Stimulated activated naive CD8-positive, alpha-beta T cell treated with anti-CD3 and anti-CD28 coated beads, Interleukin-15, amount 100 ng/mL, for 72 hours (primary cell): Measurements from ENCODE around the gene SNX1.

Experiments used
- ATAC-seq: fragments of 150-1000 bp; cut with Tn5 transposase; 2 replicates; pipeline ENCODE4 v1.10.0; 2021; ENCODE audit warnings: mild to moderate bottlenecking, moderate library complexity
- DNase-seq, 2 donors: peaks; one replicate each; pipeline ENCODE4 v3.0.0; 2021 to 2022
- H3K27ac Mint-ChIP-seq, 2 donors: one replicate each; pipeline ENCODE4 v1.8.0; 2022; ENCODE audit warnings: mild to moderate bottlenecking in 2 of 2, mixed read lengths in 2 of 2, moderate library complexity in 2 of 2
- H3K27me3 Mint-ChIP-seq: one replicate; pipeline ENCODE4 v1.8.0; 2022; ENCODE audit warnings: mixed read lengths
- H3K4me1 Mint-ChIP-seq: one replicate; pipeline ENCODE4 v1.8.0; 2022; ENCODE audit warnings: mild to moderate bottlenecking, mixed read lengths
- H3K4me3 Mint-ChIP-seq, 2 donors: one replicate each; pipeline ENCODE4 v1.8.0; 2022; ENCODE audit warnings: mild to moderate bottlenecking in 2 of 2, mixed read lengths in 2 of 2, moderate library complexity in 1 of 2
- H3K9me3 Mint-ChIP-seq, 2 donors: one replicate each; pipeline ENCODE4 v1.8.0; 2022; ENCODE audit warnings: mixed read lengths in 2 of 2

Gene SNX1

GRCh38 chr15:64146520-64146884 is 50.7 kb downstream of the SNX1 start:
- peaks cover 24% of the 10 kb centered on the region for H3K4me1 Mint-ChIP-seq
- no peak for DNase-seq
- H3K27me3 Mint-ChIP-seq = peaks cover 8% of the 10 kb centered on the region
- H3K9me3 Mint-ChIP-seq = no peaks in the 10 kb centered on the region
- no peak overlapping the region for H3K4me3 Mint-ChIP-seq
- H3K27ac Mint-ChIP-seq = no peak overlapping the region
- no peak for ATAC-seq

DNA sequence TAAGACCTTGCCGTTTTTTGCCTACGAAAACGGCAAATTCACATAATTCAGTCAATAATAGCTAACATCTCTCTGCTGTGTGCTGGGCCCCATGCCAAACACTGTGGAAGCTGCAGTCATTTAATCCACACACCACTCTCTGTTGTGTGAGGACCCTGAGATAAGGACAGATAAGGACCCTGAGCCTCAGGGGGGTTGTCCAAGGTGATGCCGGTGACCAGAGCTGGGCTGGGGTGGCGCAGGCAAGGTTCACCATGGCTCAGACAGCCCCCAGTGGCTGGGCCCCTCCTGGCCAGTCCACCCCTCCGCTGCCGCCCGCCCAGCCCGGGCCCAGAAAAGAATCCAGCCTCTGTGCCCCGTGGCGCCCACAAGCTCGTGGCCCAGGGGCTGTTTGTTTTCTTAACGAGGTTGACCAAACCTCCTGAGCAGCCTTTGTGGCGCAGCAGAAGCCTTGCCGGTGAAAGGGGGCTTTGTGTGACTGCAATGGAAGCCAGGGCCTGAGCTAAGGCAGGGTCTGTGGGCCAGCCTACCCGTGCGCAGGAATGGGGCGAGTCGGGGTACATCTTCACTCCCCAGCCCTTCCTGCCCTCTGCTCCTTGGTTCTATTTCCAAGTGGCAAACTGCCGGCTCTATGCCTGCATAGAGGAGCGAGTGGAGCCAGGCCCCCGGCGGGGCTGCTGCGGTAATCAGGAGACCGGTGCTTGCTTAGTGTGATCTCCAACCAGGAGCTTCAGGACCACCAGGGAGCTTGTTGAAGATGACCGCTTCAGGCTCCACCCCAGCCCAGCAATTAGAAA is 51.3 kb downstream of the SNX1 start:
- ATAC-seq = no peak
- H3K9me3 Mint-ChIP-seq = no peaks in the 10 kb centered on the region
- H3K4me3 Mint-ChIP-seq = no peak overlapping the region
- DNase-seq = no peak
- peaks cover 21% of the 10 kb centered on the region for H3K4me1 Mint-ChIP-seq
- peaks cover 8% of the 10 kb centered on the region for H3K27me3 Mint-ChIP-seq
- no peak overlapping the region for H3K27ac Mint-ChIP-seq

GRCh38 chr15:64148168-64148567 is 52.4 kb downstream of the SNX1 start:
- DNase-seq (no peak), ATAC-seq (no peak)
- peaks cover 18% of the 10 kb centered on the region for H3K27me3 Mint-ChIP-seq
- H3K27ac Mint-ChIP-seq = no peak overlapping the region
- no peaks in the 10 kb centered on the region for H3K9me3 Mint-ChIP-seq
- no peak overlapping the region for H3K4me3 Mint-ChIP-seq
- peaks cover 30% of the 10 kb centered on the region for H3K4me1 Mint-ChIP-seq

- no peak overlapping the region for H3K4me3 Mint-ChIP-seq
- no peak overlapping the region for H3K27ac Mint-ChIP-seq
- H3K4me1 Mint-ChIP-seq = peaks cover 34% of the 10 kb centered on the region
- H3K27me3 Mint-ChIP-seq = peaks cover 21% of the 10 kb centered on the region
- ATAC-seq (no peak), DNase-seq (no peak)
- H3K9me3 Mint-ChIP-seq = no peaks in the 10 kb centered on the region
These were observed 52.8 kb downstream of the SNX1 start for GRCh38 chr15:64148581-64148980.

DNA sequence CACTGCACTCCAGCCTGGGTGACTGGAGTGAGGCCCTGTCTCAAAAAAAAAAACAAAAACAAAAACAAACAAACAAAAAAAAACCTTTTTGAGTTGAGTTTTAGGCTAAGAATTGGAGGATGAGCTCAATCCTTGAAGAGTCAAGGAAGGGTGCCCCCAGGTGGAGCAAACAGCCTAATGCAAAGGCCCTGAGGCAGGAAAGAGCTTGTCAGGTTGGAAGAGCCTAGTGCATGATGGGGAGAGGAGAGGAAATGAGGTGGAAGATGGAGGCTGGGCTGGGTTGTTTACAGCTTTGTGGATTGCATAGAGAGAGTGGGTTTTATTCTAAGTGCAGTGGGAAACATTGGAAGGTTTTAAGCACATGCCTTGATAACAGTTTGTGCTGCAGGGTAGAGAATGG is 53.6 kb downstream of the SNX1 start:
- H3K27me3 Mint-ChIP-seq = peaks cover 21% of the 10 kb centered on the region
- H3K27ac Mint-ChIP-seq = no peak overlapping the region
- H3K4me1 Mint-ChIP-seq = peaks cover 38% of the 10 kb centered on the region
- peak in 1 of 2 donors; percentile 34 for DNase-seq
- H3K9me3 Mint-ChIP-seq = no peaks in the 10 kb centered on the region
- ATAC-seq = no peak
- H3K4me3 Mint-ChIP-seq = peak overlapping the region; percentile 1 to 7

DNA sequence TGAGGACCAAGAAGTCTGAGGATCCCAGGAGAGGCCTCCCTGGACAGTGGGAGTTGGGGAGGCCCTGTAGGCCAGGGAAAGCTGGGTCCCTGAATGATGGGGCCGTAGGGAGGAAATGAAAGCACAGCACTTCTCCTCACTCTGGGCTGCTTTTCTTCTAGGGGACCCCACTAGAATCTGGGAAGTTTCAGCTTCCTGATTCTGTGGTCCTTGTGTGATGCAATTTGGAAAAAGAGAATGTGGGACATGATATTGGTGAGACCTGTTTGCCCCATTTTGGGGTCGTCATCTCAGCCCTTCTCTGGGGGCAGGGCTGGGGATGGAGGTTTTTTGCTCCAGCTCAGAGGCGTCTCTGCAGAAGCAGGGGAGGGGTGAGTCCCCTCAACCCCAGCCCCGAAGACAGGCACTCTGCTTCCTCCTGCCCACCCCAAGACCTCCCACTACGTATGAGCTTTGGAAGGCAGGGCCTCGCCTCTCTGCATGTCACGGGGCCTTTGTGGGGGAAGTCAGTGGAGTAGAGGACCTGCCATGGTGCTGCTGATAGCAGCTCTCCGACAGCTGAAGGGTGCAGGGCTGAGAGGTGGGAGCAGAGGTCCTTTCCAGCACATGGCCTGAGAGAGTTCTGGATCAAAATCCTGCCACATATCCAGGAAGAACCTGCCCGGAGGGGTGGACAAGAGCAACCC is 54.3 kb downstream of the SNX1 start:
- no peak for ATAC-seq
- Mint-ChIP-seq H3K27me3 (peaks cover 21% of the 10 kb centered on the region), H3K27ac (no peak overlapping the region), H3K9me3 (no peaks in the 10 kb centered on the region), H3K4me3 (peak overlapping the region in 1 of 2 donors; percentile 1), H3K4me1 (peaks cover 38% of the 10 kb centered on the region)
- no peak for DNase-seq

DNA sequence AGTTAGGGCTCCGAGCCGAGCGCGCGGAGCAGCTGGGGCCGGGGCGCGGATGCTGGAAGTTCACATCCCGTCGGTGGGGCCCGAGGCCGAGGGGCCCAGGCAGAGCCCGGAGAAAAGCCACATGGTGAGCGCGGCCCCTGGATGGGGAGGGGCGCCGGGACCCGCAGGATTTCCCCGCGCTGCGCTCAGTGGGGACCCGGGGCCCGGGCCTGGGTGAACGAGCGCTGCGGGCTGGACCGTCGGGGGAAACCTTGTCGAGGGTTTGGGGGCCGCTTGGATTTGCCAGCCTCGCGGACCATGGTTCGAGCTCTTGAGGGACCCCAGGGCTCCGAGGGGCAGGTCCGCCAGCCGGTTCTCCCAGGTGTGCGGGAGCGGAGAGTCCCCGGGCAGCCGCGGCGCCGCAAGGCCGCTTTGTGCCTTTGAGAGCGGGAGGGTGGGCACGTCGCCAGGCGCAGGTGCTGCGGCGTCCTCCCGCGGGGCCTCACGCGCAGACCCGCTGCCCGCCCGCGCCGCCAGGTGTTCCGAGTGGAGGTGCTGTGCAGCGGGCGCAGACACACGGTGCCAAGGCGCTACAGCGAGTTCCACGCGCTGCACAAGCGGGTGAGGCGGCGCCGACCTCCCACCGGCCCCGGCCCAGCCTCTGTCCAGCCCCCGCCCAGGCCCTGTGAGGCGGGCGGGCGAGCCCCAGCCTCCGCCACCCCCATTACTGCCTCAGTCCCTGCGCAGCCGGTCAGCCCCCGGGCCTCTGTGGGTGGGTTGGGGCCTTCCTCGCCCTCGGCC is 56.1 kb downstream of the SNX1 start, which contains the start of gene SNX22:
TSS of gene SNX22 (plus strand) at position 5 of the 780 bp plus-strand sequence. CDS start at position 50, 45 bp downstream.
- peaks cover 21% of the 10 kb centered on the region for H3K27me3 Mint-ChIP-seq
- peak within 1 kb of the TSS in 1 of 2 donors; percentile 57 for H3K27ac Mint-ChIP-seq
- H3K9me3 Mint-ChIP-seq = no peaks in the 10 kb centered on the region
- H3K4me1 Mint-ChIP-seq = peaks cover 38% of the 10 kb centered on the region
- ATAC-seq (peak; percentile 29), DNase-seq (peak in 1 of 2 donors; percentile 47)
- H3K4me3 Mint-ChIP-seq = peak within 1 kb of the TSS; percentile 82 to 83

DNA sequence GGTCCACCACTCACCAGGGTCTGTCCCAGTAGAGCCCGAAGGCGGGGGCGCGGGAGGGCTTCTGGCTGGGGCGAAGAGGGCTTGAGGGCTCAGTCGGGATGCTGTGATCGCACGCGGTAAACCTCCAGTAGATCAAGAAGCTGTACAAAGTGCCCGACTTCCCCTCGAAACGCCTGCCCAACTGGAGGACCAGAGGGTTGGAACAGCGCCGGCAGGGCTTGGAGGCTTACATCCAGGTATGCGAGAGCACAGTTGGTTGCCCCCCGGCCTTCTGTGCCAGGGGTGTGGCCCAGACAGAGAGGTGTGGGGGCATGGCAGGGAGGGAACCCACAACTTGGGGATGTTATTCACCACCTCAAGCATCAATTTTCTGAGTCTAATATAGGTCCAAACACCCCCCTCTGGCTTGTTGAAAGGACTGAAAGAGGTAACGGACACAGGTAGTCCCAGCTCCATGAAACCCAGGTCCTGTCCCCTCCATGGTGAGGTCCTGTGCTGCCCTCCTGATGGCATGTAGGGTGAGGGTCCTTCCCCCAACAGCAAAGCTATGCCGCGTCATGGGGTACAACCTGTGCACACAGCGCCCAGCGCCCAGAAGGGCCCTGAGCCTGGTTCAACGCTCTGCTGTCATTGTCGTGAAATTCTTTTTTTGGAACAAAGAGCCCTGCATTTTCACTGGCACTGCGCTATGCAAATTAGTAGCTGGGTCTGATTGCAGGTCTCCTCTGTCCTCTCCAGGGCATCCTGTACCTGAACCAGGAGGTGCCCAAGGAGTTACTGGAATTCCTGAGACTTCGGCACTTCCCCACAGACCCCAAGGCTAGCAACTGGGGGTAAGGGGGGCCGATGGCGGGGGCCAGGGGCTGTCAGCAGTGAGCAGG is 57.0 kb downstream of the SNX1 start:
- peak overlapping the region; percentile 39 to 79 for H3K4me3 Mint-ChIP-seq
- peaks cover 21% of the 10 kb centered on the region for H3K27me3 Mint-ChIP-seq
- DNase-seq (peak in 1 of 2 donors; percentile 30), ATAC-seq (peak; percentile 11)
- H3K4me1 Mint-ChIP-seq = peaks cover 38% of the 10 kb centered on the region
- no peaks in the 10 kb centered on the region for H3K9me3 Mint-ChIP-seq
- no peak overlapping the region for H3K27ac Mint-ChIP-seq

GRCh38 chr15:64153480-64154367 is 57.9 kb downstream of the SNX1 start:
- Mint-ChIP-seq H3K4me3 (peak overlapping the region; percentile 61 to 72), H3K27ac (peak overlapping the region in 1 of 2 donors; percentile 8), H3K9me3 (no peaks in the 10 kb centered on the region), H3K4me1 (peaks cover 43% of the 10 kb centered on the region), H3K27me3 (peaks cover 21% of the 10 kb centered on the region)
- ATAC-seq (peak; percentile 90), DNase-seq (peak; percentile 91 to 93)

GRCh38 chr15:64155802-64156651 is 60.2 kb downstream of the SNX1 start:
- Mint-ChIP-seq H3K27me3 (peaks cover 16% of the 10 kb centered on the region), H3K4me1 (peaks cover 41% of the 10 kb centered on the region), H3K27ac (peak overlapping the region in 1 of 2 donors; percentile 51), H3K4me3 (no peak overlapping the region), H3K9me3 (no peaks in the 10 kb centered on the region)
- no peak for DNase-seq
- no peak for ATAC-seq

- Mint-ChIP-seq H3K27ac (peak overlapping the region in 1 of 2 donors; percentile 75), H3K9me3 (no peaks in the 10 kb centered on the region), H3K27me3 (peaks cover 13% of the 10 kb centered on the region), H3K4me1 (peaks cover 45% of the 10 kb centered on the region), H3K4me3 (no peak overlapping the region)
- no peak for DNase-seq
- no peak for ATAC-seq
These were observed 61.0 kb downstream of the SNX1 start for GRCh38 chr15:64156652-64157331.

DNA sequence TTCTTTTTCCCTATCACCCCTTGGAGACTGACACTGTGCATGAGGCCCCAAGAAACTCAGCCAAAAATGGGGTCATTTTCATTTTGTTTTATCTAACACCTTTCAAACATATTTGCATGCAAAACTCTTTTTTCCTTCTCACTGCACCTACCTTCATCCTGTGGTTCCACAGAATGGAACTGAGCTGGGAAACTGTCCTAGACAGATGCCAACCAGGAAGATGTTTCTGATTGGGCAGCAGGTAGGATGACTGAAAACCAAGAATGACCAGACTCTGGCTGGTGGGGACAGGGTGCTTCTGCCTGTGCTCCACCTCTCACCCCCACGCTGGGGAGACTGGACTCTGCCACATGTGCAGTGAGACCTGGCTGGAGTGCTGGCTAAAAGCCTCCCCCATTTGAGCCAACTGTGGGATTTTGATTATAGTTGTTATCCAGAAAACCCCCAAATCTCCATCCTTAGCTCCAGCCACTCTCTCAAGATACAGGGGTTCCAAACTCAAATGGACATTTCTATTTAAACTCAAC is 61.9 kb downstream of the SNX1 start:
- Mint-ChIP-seq H3K4me3 (no peak overlapping the region), H3K4me1 (peaks cover 45% of the 10 kb centered on the region), H3K27me3 (peaks cover 8% of the 10 kb centered on the region), H3K9me3 (no peaks in the 10 kb centered on the region), H3K27ac (peak overlapping the region in 1 of 2 donors; percentile 30)
- DNase-seq (no peak), ATAC-seq (no peak)
